GM23338 (cell line): ENCODE data around the gene ZNF821. TPM values are rescaled to one million over a fixed set of nuclear protein-coding genes. Genes with fewer than 3 reads are reported as not detected.
A peak's percentile ranks its signal among the peaks of the same experiment; 100 is the strongest.
"Not testable (repeated sequence)": the region's sequence is repeated elsewhere in the genome, so short reads cannot be mapped to it uniquely, and the experiment has no call there.

Experiments used
- ATAC-seq: fragments of 200-7000 bp; cut with Tn5 transposase; 3 replicates; pipeline ENCODE4 v1.9.1; 2020
- DNase-seq: peaks from one replicate; pipeline ENCODE4 v3.0.0-alpha.2; 2015; ENCODE audit warnings: low spot score
- H2AFZ ChIP-seq: fragments of 200-600 bp; sonication (generic); 2 replicates; pipeline ENCODE4 v1.8.0; 2016; ENCODE audit warnings: antibody characterized with exemption, mild to moderate bottlenecking, moderate library complexity
- H3F3A ChIP-seq: fragments of 200-600 bp; sonication (generic); replicated peaks from 2 replicates; pipeline ENCODE4 v1.8.0; 2017; ENCODE audit warnings: antibody characterized with exemption, mixed run types, low read depth
- H3K27ac ChIP-seq: fragments of 200-600 bp; sonication (generic); 2 replicates; pipeline ENCODE4 v1.6.1; 2016; ENCODE audit warnings: low read depth
- H3K27me3 ChIP-seq: fragments of 200-600 bp; sonication (generic); 2 replicates; pipeline ENCODE4 v1.8.0; 2016; ENCODE audit warnings: mild to moderate bottlenecking, mixed run types, moderate library complexity; ENCODE audit not compliant: insufficient read depth
- H3K36me3 ChIP-seq: fragments of 200-600 bp; sonication (generic); 2 replicates; pipeline ENCODE4 v1.8.0; 2016; ENCODE audit warnings: mild to moderate bottlenecking; ENCODE audit not compliant: insufficient read depth
- H3K4me1 ChIP-seq: fragments of 200-600 bp; sonication (generic); 2 replicates; pipeline ENCODE4 v1.8.0; 2016; ENCODE audit warnings: mild to moderate bottlenecking, moderate library complexity; ENCODE audit not compliant: insufficient read depth
- H3K4me2 ChIP-seq: fragments of 200-600 bp; sonication (generic); 2 replicates; pipeline ENCODE4 v1.7.1; 2017; ENCODE audit warnings: mixed run types
- H3K4me3 ChIP-seq: fragments of 200-600 bp; sonication (generic); 2 replicates; pipeline ENCODE4 v1.6.1; 2016; ENCODE audit warnings: mixed run types
- H3K79me2 ChIP-seq: fragments of 200-600 bp; sonication (generic); replicated peaks from 2 replicates; pipeline ENCODE4 v1.8.0; 2017; ENCODE audit warnings: mild to moderate bottlenecking; ENCODE audit not compliant: insufficient read depth
- H3K9me2 ChIP-seq: fragments of 200-600 bp; sonication (generic); 2 replicates; pipeline ENCODE4 v1.8.0; 2017; ENCODE audit not compliant: insufficient read depth
- H4K20me1 ChIP-seq: fragments of 200-600 bp; sonication (generic); replicated peaks from 2 replicates; pipeline ENCODE4 v1.8.0; 2017; ENCODE audit warnings: mild to moderate bottlenecking; ENCODE audit not compliant: insufficient read depth
- H3K27ac Mint-ChIP-seq: 2 replicates; pipeline ENCODE4 v1.8.0; 2020; ENCODE audit warnings: inconsistent platforms, mild to moderate bottlenecking, moderate library complexity, mixed read lengths
- H3K27me3 Mint-ChIP-seq: 3 replicates; pipeline ENCODE4 v1.8.0; 2022; ENCODE audit warnings: low read depth, mild to moderate bottlenecking, moderate library complexity, mixed read lengths, inconsistent platforms; ENCODE audit not compliant: insufficient read depth, poor library complexity
- H3K36me3 Mint-ChIP-seq: 3 replicates; pipeline ENCODE4 v1.8.0; 2021; ENCODE audit warnings: low read depth, mild to moderate bottlenecking, inconsistent platforms, moderate library complexity, mixed read lengths
- H3K4me1 Mint-ChIP-seq: 3 replicates; pipeline ENCODE4 v1.8.0; 2020; ENCODE audit warnings: mild to moderate bottlenecking, inconsistent platforms, mixed read lengths
- H3K4me3 Mint-ChIP-seq: 3 replicates; pipeline ENCODE4 v1.8.0; 2021; ENCODE audit warnings: moderate library complexity, mild to moderate bottlenecking, inconsistent platforms, mixed read lengths
- H3K9me3 Mint-ChIP-seq: 3 replicates; pipeline ENCODE4 v1.8.0; 2020; ENCODE audit warnings: moderate library complexity, mild to moderate bottlenecking, inconsistent platforms, mixed read lengths
- EZH2phosphoT487 ChIP-seq: fragments of 200-600 bp; sonication (generic); IDR thresholded peaks from one replicate; pipeline ENCODE4 v1.8.1; 2018; ENCODE audit warnings: antibody characterized with exemption; ENCODE audit not compliant: unreplicated experiment
- JUNB ChIP-seq: IDR thresholded peaks from one replicate; pipeline ENCODE4 v1.6.1; 2016; ENCODE audit warnings: antibody characterized with exemption; ENCODE audit not compliant: unreplicated experiment
- NANOG ChIP-seq: IDR thresholded peaks from 2 replicates; pipeline ENCODE4 v1.6.1; 2016; ENCODE audit warnings: antibody characterized with exemption, borderline replicate concordance
- STAT1 ChIP-seq: IDR thresholded peaks from one replicate; pipeline ENCODE4 v1.6.1; 2016; ENCODE audit warnings: antibody characterized with exemption; ENCODE audit not compliant: unreplicated experiment
- ZNF331 ChIP-seq: fragments of 250-450 bp; sonication (Bioruptor Pico); IDR thresholded peaks from 2 replicates; pipeline ENCODE4 v1.5.0; 2020; ENCODE audit warnings: low read depth, mild to moderate bottlenecking, moderate library complexity
- polyA plus RNA-seq: library from polyadenylated mRNA; unstranded; fragments of >200 nt; fragmentation: Nextera tagmentation; extraction: Ambion mirVana; gene quantifications from 2 replicates; pipeline ENCODE4 v1.2.1, GENCODE V29; 2016
- total RNA-seq: library from RNA; depleted of rRNA; stranded (reverse); fragments of >200 nt; shearing (Covaris generic); gene quantifications from 2 replicates; pipeline ENCODE4 v1.2.3, GENCODE V29; 2014
- TF ChIP-seq, protein P1 (sequence below): fragments of 250-450 bp; sonication (Bioruptor Pico); IDR thresholded peaks from 2 replicates; pipeline ENCODE4 v1.5.0; 2020; ENCODE audit warnings: mild to moderate bottlenecking, moderate library complexity
- TF ChIP-seq, protein P2 (sequence below): IDR thresholded peaks from 2 replicates; pipeline ENCODE4 v1.6.1; 2016; ENCODE audit warnings: antibody characterized with exemption
- TF ChIP-seq, protein P3 (sequence below), 2 experiments: fragments of 200-600 bp in 1 of 2; sonication (generic) in 1 of 2; conservative IDR thresholded peaks; 2 replicates each; pipeline versions ENCODE4 v1.5.1 to v1.6.1; 2016 to 2017; ENCODE audit warnings: antibody characterized with exemption in 2 of 2, low read depth in 2 of 2, mild to moderate bottlenecking in 2 of 2, moderate library complexity in 1 of 2

ZNF821 gene
- total and polyA plus RNA-seq, 2 experiments from 2014 or later = 13.3 to 14.8 TPM

DNA sequence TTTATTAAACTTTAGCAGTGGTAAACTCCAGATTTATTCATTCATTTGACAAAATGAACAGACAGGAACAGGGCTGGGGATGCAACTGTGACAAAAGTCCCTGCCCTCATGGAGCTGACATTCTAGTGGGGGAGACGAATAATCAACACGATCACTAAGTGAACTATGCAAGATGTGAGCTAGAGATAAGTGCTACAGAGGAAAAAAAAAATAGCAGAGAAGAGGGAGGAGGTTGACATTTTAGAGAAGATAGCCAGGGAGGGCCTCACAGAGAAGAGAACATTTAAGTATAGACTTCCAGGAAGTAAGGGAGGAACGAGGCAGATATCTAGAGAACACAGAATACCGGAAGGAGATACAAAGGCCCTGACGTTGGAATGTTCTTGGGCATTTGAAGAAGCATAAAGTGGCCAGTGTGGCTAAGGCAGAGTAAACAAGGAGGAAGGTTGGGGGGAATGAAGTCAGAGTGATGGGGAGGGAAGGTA lies 57.4 kb downstream of the ZNF821 start (continued):
- TF ChIP-seq, protein P1, sequence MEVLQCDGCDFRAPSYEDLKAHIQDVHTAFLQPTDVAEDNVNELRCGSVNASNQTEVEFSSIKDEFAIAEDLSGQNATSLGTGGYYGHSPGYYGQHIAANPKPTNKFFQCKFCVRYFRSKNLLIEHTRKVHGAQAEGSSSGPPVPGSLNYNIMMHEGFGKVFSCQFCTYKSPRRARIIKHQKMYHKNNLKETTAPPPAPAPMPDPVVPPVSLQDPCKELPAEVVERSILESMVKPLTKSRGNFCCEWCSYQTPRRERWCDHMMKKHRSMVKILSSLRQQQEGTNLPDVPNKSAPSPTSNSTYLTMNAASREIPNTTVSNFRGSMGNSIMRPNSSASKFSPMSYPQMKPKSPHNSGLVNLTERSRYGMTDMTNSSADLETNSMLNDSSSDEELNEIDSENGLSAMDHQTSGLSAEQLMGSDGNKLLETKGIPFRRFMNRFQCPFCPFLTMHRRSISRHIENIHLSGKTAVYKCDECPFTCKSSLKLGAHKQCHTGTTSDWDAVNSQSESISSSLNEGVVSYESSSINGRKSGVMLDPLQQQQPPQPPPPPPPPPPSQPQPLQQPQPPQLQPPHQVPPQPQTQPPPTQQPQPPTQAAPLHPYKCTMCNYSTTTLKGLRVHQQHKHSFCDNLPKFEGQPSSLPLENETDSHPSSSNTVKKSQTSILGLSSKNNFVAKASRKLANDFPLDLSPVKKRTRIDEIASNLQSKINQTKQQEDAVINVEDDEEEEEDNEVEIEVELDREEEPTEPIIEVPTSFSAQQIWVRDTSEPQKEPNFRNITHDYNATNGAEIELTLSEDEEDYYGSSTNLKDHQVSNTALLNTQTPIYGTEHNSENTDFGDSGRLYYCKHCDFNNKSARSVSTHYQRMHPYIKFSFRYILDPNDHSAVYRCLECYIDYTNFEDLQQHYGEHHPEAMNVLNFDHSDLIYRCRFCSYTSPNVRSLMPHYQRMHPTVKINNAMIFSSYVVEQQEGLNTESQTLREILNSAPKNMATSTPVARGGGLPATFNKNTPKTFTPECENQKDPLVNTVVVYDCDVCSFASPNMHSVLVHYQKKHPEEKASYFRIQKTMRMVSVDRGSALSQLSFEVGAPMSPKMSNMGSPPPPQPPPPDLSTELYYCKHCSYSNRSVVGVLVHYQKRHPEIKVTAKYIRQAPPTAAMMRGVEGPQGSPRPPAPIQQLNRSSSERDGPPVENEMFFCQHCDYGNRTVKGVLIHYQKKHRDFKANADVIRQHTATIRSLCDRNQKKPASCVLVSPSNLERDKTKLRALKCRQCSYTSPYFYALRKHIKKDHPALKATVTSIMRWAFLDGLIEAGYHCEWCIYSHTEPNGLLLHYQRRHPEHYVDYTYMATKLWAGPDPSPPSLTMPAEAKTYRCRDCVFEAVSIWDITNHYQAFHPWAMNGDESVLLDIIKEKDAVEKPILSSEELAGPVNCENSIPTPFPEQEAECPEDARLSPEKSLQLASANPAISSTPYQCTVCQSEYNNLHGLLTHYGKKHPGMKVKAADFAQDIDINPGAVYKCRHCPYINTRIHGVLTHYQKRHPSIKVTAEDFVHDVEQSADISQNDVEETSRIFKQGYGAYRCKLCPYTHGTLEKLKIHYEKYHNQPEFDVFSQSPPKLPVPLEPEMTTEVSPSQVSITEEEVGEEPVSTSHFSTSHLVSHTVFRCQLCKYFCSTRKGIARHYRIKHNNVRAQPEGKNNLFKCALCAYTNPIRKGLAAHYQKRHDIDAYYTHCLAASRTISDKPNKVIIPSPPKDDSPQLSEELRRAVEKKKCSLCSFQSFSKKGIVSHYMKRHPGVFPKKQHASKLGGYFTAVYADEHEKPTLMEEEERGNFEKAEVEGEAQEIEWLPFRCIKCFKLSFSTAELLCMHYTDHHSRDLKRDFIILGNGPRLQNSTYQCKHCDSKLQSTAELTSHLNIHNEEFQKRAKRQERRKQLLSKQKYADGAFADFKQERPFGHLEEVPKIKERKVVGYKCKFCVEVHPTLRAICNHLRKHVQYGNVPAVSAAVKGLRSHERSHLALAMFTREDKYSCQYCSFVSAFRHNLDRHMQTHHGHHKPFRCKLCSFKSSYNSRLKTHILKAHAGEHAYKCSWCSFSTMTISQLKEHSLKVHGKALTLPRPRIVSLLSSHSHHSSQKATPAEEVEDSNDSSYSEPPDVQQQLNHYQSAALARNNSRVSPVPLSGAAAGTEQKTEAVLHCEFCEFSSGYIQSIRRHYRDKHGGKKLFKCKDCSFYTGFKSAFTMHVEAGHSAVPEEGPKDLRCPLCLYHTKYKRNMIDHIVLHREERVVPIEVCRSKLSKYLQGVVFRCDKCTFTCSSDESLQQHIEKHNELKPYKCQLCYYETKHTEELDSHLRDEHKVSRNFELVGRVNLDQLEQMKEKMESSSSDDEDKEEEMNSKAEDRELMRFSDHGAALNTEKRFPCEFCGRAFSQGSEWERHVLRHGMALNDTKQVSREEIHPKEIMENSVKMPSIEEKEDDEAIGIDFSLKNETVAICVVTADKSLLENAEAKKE (CRISPR knock-in tag) = no peak
- TF ChIP-seq NANOG = no peak

GRCh38 chr16:71817155-71817500 lies 66.9 kb downstream of the ZNF821 start:
- H3F3A ChIP-seq, H3K4me1 ChIP-seq, ATAC-seq, H3K36me3 Mint-ChIP-seq, H3K9me3 Mint-ChIP-seq, H3K9me2 ChIP-seq, H3K27ac ChIP-seq, H3K4me1 Mint-ChIP-seq, H3K79me2 ChIP-seq, H3K27me3 ChIP-seq, H3K27me3 Mint-ChIP-seq, H3K27ac Mint-ChIP-seq, DNase-seq, H3K4me3 Mint-ChIP-seq, H3K4me2 ChIP-seq, H3K4me3 ChIP-seq, H3K36me3 ChIP-seq, H4K20me1 ChIP-seq: not testable (repeated sequence)
- peak overlapping the region; percentile 54 for H2AFZ ChIP-seq

GRCh38 chr16:71811261-71811803 lies 72.7 kb downstream of the ZNF821 start:
- Histone ChIP-seq H3K27me3 (no peaks in the 10 kb centered on the region), H2AFZ (0 out of 2 replicates have a peak overlapping the region, but pooled peaks have one; percentile 38), H3F3A (no peaks in the 10 kb centered on the region), H3K4me3 (no peak overlapping the region), H3K36me3 (peaks cover 4% of the 10 kb centered on the region; the same call in 1 of the 2 replicates), H3K27ac (no peak overlapping the region), H4K20me1 (peaks cover 14% of the 10 kb centered on the region), H3K9me2 (no peaks in the 10 kb centered on the region), H3K4me1 (peaks cover 16% of the 10 kb centered on the region), H3K79me2 (peaks cover 23% of the 10 kb centered on the region), H3K4me2 (no peak overlapping the region)
- Mint-ChIP-seq H3K27ac (no peak overlapping the region; the same call in 1 of the 2 replicates), H3K36me3 (peaks cover 5% of the 10 kb centered on the region; the same call in 1 of the 3 replicates), H3K4me3 (no peak overlapping the region), H3K4me1 (peaks cover 5% of the 10 kb centered on the region), H3K9me3 (no peaks in the 10 kb centered on the region), H3K27me3 (peaks cover 9% of the 10 kb centered on the region)
- ATAC-seq (no peak), DNase-seq (no peak)
- TF ChIP-seq EZH2phosphoT487 (no peak), JUNB (no peak), STAT1 (no peak), ZNF331 (no peak)
- TF ChIP-seq, protein P2, sequence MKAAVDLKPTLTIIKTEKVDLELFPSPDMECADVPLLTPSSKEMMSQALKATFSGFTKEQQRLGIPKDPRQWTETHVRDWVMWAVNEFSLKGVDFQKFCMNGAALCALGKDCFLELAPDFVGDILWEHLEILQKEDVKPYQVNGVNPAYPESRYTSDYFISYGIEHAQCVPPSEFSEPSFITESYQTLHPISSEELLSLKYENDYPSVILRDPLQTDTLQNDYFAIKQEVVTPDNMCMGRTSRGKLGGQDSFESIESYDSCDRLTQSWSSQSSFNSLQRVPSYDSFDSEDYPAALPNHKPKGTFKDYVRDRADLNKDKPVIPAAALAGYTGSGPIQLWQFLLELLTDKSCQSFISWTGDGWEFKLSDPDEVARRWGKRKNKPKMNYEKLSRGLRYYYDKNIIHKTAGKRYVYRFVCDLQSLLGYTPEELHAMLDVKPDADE = no peak
- TF ChIP-seq, protein P3, sequence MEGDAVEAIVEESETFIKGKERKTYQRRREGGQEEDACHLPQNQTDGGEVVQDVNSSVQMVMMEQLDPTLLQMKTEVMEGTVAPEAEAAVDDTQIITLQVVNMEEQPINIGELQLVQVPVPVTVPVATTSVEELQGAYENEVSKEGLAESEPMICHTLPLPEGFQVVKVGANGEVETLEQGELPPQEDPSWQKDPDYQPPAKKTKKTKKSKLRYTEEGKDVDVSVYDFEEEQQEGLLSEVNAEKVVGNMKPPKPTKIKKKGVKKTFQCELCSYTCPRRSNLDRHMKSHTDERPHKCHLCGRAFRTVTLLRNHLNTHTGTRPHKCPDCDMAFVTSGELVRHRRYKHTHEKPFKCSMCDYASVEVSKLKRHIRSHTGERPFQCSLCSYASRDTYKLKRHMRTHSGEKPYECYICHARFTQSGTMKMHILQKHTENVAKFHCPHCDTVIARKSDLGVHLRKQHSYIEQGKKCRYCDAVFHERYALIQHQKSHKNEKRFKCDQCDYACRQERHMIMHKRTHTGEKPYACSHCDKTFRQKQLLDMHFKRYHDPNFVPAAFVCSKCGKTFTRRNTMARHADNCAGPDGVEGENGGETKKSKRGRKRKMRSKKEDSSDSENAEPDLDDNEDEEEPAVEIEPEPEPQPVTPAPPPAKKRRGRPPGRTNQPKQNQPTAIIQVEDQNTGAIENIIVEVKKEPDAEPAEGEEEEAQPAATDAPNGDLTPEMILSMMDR (conservative IDR thresholded peaks at IDR 0.05; ENCODE audit: low read depth in 2 of 2) = no peak
